K562 (cell line): ENCODE results near the gene ACSS2. TPM values are rescaled to one million over a fixed set of nuclear protein-coding genes. Genes with fewer than 3 reads are reported as not detected.

Experiments used
- BDP1 ChIP-seq: IDR thresholded peaks from 3 replicates; pipeline ENCODE4 v1.6.1; 2011; ENCODE audit not compliant: insufficient read length, insufficient read depth
- PRPF4 ChIP-seq: fragments of 200-400 bp; formaldehyde crosslinking; IDR thresholded peaks from one replicate; pipeline ENCODE4 v1.6.1; 2017; ENCODE audit warnings: low read length, low read depth, mild to moderate bottlenecking; ENCODE audit not compliant: insufficient read depth, poor library complexity, severe bottlenecking
- RCOR1 ChIP-seq, 2 experiments: IDR thresholded peaks; 2 replicates each; pipeline ENCODE4 v1.6.1; 2012; ENCODE audit warnings: low read depth in 2 of 2, low read length in 2 of 2, borderline replicate concordance in 1 of 2, improper control_type of control experiment in 1 of 2
- SMC3 ChIP-seq: conservative IDR thresholded peaks from 2 replicates; pipeline ENCODE4 v1.6.1; 2011; ENCODE audit warnings: low read depth, low read length, improper control_type of control experiment; ENCODE audit not compliant: insufficient read depth
- TEAD2 ChIP-seq: fragments of 450-650 bp; IDR thresholded peaks from 2 replicates; pipeline ENCODE4 v1.6.1; 2016; ENCODE audit warnings: missing genetic modification characterization, control low read depth, missing compliant biosample characterization
- ZZZ3 ChIP-seq: fragments of 450-650 bp; IDR thresholded peaks from 2 replicates; pipeline ENCODE4 v1.6.1; 2016; ENCODE audit warnings: antibody characterized with exemption, mild to moderate bottlenecking, moderate library complexity
- polyA plus RNA-seq, 8 experiments: library from polyadenylated mRNA; depleted of rRNA in 4 of 8; stranded (reverse) in 5 of 8; unstranded in 3 of 8; fragments of >200 nt; fragmentation: Nextera tagmentation in 2 of 8; fragmentation: Illumina TruSeq in 1 of 8; extraction: Ambion mirVana in 2 of 8; extraction: Trizol in 1 of 8; gene quantifications; 2 replicates each; pipeline versions ENCODE4 v1.2.1 to v1.2.3, GENCODE V29; 2011 to 2014; ENCODE audit warnings: inconsistent platforms in 1 of 8, missing spikeins in 1 of 8
- total RNA-seq, 7 experiments: library from RNA; depleted of rRNA in 6 of 7; stranded (reverse); fragments of >200 nt in 6 of 7; fragmentation: Illumina TruSeq in 2 of 7; extraction: Trizol in 2 of 7; gene quantifications; 2 replicates each; pipeline versions ENCODE4 v1.2.1 to v1.2.3, GENCODE V29; 2011 to 2021; ENCODE audit warnings: low replicate concordance in 1 of 7
- TF ChIP-seq, protein P1 (sequence below): IDR thresholded peaks from 2 replicates; pipeline ENCODE4 v1.6.1; 2014; ENCODE audit warnings: antibody characterized with exemption
- TF ChIP-seq, protein P2 (sequence below): sonication (generic); formaldehyde crosslinking; IDR thresholded peaks from 2 replicates; pipeline ENCODE4 v1.8.0; 2022; ENCODE audit warnings: mild to moderate bottlenecking, missing genetic modification reagents
- TF ChIP-seq, protein P3 (sequence below), 2 experiments: fragments of 450-650 bp; formaldehyde crosslinking in 1 of 2; IDR thresholded peaks; 2 replicates each; pipeline versions ENCODE4 v1.4.0 to v1.6.1; 2014 to 2020; ENCODE audit warnings: mild to moderate bottlenecking in 2 of 2, borderline replicate concordance in 1 of 2, low read depth in 1 of 2

Gene ACSS2
- total and polyA plus RNA-seq, 9 of the 15 experiments (the other 6 are each of a cell fraction or from before 2014, with no cell fraction given): 21.9 to 246 (median 66.2) TPM

DNA sequence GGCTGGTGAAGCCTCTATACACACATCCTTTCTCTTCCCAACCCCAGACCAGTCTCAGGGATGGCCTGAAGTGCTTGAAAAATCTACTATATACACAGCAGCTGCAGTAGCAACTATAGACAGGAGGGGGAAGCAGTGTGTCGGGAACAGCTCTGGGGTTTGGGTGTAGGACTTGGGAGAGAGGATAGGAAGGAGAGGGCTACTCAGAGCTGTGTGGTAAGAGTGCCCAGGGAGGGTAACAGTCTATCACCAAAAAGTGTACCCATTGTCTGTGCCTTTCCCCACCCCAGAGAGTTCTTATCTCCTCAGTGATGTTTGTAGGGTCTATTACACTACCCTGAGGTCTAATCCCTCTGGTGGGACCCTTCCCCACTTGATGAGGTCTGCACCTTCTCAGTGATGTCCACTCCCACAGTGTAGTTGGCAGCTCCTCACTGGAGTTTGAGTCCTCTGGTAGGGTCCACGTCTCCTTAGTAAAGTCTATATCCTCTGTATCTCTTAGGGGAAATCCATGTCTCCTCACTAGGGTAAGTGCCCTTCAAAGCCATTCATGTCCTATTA, 2.2 kb upstream of the ACSS2 start (continued):
- 0 out of 2 replicates have a peak, but pooled peaks have one; percentile 8 for TF ChIP-seq TEAD2 (tag)
- TF ChIP-seq, protein P1, sequence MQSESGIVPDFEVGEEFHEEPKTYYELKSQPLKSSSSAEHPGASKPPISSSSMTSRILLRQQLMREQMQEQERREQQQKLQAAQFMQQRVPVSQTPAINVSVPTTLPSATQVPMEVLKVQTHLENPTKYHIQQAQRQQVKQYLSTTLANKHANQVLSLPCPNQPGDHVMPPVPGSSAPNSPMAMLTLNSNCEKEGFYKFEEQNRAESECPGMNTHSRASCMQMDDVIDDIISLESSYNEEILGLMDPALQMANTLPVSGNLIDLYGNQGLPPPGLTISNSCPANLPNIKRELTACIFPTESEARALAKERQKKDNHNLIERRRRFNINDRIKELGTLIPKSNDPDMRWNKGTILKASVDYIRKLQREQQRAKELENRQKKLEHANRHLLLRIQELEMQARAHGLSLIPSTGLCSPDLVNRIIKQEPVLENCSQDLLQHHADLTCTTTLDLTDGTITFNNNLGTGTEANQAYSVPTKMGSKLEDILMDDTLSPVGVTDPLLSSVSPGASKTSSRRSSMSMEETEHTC: no peak
- no peak for TF ChIP-seq BDP1
- TF ChIP-seq, protein P2, sequence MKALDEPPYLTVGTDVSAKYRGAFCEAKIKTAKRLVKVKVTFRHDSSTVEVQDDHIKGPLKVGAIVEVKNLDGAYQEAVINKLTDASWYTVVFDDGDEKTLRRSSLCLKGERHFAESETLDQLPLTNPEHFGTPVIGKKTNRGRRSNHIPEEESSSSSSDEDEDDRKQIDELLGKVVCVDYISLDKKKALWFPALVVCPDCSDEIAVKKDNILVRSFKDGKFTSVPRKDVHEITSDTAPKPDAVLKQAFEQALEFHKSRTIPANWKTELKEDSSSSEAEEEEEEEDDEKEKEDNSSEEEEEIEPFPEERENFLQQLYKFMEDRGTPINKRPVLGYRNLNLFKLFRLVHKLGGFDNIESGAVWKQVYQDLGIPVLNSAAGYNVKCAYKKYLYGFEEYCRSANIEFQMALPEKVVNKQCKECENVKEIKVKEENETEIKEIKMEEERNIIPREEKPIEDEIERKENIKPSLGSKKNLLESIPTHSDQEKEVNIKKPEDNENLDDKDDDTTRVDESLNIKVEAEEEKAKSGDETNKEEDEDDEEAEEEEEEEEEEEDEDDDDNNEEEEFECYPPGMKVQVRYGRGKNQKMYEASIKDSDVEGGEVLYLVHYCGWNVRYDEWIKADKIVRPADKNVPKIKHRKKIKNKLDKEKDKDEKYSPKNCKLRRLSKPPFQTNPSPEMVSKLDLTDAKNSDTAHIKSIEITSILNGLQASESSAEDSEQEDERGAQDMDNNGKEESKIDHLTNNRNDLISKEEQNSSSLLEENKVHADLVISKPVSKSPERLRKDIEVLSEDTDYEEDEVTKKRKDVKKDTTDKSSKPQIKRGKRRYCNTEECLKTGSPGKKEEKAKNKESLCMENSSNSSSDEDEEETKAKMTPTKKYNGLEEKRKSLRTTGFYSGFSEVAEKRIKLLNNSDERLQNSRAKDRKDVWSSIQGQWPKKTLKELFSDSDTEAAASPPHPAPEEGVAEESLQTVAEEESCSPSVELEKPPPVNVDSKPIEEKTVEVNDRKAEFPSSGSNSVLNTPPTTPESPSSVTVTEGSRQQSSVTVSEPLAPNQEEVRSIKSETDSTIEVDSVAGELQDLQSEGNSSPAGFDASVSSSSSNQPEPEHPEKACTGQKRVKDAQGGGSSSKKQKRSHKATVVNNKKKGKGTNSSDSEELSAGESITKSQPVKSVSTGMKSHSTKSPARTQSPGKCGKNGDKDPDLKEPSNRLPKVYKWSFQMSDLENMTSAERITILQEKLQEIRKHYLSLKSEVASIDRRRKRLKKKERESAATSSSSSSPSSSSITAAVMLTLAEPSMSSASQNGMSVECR (CRISPR knock-in tag): no peak
- TF ChIP-seq PRPF4: no peak
- TF ChIP-seq SMC3: peak; percentile 92
- TF ChIP-seq ZZZ3: no peak
- TF ChIP-seq RCOR1 (IDR thresholded peaks at IDR 0.05; ENCODE audit: borderline replicate concordance in 1 of 2, low read depth in 2 of 2, low read length in 2 of 2): 0 out of 4 replicates have a peak, but pooled peaks of 1 of the 2 experiments have one; percentile 47
- TF ChIP-seq, protein P3, sequence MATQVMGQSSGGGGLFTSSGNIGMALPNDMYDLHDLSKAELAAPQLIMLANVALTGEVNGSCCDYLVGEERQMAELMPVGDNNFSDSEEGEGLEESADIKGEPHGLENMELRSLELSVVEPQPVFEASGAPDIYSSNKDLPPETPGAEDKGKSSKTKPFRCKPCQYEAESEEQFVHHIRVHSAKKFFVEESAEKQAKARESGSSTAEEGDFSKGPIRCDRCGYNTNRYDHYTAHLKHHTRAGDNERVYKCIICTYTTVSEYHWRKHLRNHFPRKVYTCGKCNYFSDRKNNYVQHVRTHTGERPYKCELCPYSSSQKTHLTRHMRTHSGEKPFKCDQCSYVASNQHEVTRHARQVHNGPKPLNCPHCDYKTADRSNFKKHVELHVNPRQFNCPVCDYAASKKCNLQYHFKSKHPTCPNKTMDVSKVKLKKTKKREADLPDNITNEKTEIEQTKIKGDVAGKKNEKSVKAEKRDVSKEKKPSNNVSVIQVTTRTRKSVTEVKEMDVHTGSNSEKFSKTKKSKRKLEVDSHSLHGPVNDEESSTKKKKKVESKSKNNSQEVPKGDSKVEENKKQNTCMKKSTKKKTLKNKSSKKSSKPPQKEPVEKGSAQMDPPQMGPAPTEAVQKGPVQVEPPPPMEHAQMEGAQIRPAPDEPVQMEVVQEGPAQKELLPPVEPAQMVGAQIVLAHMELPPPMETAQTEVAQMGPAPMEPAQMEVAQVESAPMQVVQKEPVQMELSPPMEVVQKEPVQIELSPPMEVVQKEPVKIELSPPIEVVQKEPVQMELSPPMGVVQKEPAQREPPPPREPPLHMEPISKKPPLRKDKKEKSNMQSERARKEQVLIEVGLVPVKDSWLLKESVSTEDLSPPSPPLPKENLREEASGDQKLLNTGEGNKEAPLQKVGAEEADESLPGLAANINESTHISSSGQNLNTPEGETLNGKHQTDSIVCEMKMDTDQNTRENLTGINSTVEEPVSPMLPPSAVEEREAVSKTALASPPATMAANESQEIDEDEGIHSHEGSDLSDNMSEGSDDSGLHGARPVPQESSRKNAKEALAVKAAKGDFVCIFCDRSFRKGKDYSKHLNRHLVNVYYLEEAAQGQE (IDR thresholded peaks at IDR 0.05; ENCODE audit: borderline replicate concordance): peak; percentile 82; the same call in 1 of the 2 replicates
- TF ChIP-seq, protein P3 (CRISPR knock-in tag; IDR thresholded peaks at IDR 0.05; ENCODE audit: low read depth): no peak
